ENCODE results near the gene NDUFA12. TPM values are rescaled to one million over a fixed set of nuclear protein-coding genes. Genes with fewer than 3 reads are reported as not detected.

The NDUFA12 gene
- total and polyA plus RNA-seq, 4 donors: 53.3 to 152 (median 87.7) TPM

DNA sequence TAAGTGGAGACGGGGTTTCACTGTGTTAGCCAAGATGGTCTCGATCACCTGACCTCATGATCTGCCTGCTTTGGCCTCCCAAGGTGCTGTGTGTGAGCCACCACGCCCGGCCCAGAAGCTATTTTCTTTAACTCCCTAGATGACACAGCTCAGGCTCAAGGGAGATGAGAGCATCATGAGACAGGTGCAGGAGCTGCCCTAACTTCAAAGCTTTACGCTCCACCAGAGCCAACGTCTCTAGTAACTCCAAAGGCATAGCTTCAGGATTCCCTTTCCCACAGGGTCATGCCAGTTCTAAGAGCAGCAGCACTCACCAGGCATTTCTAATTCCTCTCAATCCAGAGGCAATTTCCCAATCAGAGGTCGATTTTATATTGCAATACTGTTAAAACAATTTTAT, 21.0 kb downstream of the NDUFA12 start:
- H3K9ac ChIP-seq (ENCODE audit: insufficient read depth in 1 of 2, low read length in 2 of 2): no peak overlapping the region
- H3K9me3 ChIP-seq (ENCODE audit: control insufficient read depth in 4 of 4, insufficient read depth in 3 of 4, low read length in 3 of 4): no peaks in the 10 kb centered on the region
- DNase-seq (no peak), ATAC-seq (ENCODE audit: insufficient read depth, low FRiP score) (no peak)
- H3K4me1 ChIP-seq (ENCODE audit: control insufficient read depth in 5 of 5, insufficient read depth in 5 of 5, low read length in 5 of 5): peaks cover 0 to 4% (median 0%) of the 10 kb centered on the region in 5 donors
- H3K4me3 ChIP-seq: no peak overlapping the region
- 80 to 93% methylated on average over 7 of the region's 7 CpGs for WGBS, 2 donors
- no peak overlapping the region for H3K27ac ChIP-seq (ENCODE audit: low read depth in 1 of 2, low read length in 1 of 2)
- H3K27me3 ChIP-seq (ENCODE audit: control insufficient read depth in 3 of 3, insufficient read depth in 3 of 3, low read length in 2 of 3): no peaks in the 10 kb centered on the region
- H3K36me3 ChIP-seq (ENCODE audit: control insufficient read depth in 4 of 4, insufficient read depth in 4 of 4, low read length in 4 of 4): peaks cover 0 to 9% (median 4%) of the 10 kb centered on the region in 4 donors
- TF ChIP-seq, protein P1, sequence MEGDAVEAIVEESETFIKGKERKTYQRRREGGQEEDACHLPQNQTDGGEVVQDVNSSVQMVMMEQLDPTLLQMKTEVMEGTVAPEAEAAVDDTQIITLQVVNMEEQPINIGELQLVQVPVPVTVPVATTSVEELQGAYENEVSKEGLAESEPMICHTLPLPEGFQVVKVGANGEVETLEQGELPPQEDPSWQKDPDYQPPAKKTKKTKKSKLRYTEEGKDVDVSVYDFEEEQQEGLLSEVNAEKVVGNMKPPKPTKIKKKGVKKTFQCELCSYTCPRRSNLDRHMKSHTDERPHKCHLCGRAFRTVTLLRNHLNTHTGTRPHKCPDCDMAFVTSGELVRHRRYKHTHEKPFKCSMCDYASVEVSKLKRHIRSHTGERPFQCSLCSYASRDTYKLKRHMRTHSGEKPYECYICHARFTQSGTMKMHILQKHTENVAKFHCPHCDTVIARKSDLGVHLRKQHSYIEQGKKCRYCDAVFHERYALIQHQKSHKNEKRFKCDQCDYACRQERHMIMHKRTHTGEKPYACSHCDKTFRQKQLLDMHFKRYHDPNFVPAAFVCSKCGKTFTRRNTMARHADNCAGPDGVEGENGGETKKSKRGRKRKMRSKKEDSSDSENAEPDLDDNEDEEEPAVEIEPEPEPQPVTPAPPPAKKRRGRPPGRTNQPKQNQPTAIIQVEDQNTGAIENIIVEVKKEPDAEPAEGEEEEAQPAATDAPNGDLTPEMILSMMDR (IDR thresholded peaks at IDR 0.05; ENCODE audit: control extremely low read depth, extremely low read depth): no peak

- H3K9ac ChIP-seq (ENCODE audit: insufficient read depth in 1 of 2, low read length in 2 of 2): no peak overlapping the region
- peaks cover 0 to 8% (median 3%) of the 10 kb centered on the region in 4 donors for H3K36me3 ChIP-seq (ENCODE audit: control insufficient read depth in 4 of 4, insufficient read depth in 4 of 4, low read length in 4 of 4)
- no peak overlapping the region for H3K27ac ChIP-seq (ENCODE audit: low read depth in 1 of 2, low read length in 1 of 2)
- no peaks in the 10 kb centered on the region for H3K27me3 ChIP-seq (ENCODE audit: control insufficient read depth in 3 of 3, insufficient read depth in 3 of 3, low read length in 2 of 3)
- no peaks in the 10 kb centered on the region for H3K9me3 ChIP-seq (ENCODE audit: control insufficient read depth in 4 of 4, insufficient read depth in 3 of 4, low read length in 3 of 4)
- TF ChIP-seq, protein P1 (IDR thresholded peaks at IDR 0.05; ENCODE audit: control extremely low read depth, extremely low read depth): no peak
- DNase-seq: peak in 2 of 3 donors; percentile 61 to 67
- 56 to 73% methylated on average over 4 of the region's 4 CpGs for WGBS, 2 donors
- H3K4me3 ChIP-seq: no peak overlapping the region
- peaks cover 0 to 4% (median 0%) of the 10 kb centered on the region in 5 donors for H3K4me1 ChIP-seq (ENCODE audit: control insufficient read depth in 5 of 5, insufficient read depth in 5 of 5, low read length in 5 of 5)
- ATAC-seq (ENCODE audit: insufficient read depth, low FRiP score): no peak
Observed at GRCh38 chr12:94980577-94980976, 22.9 kb downstream of the NDUFA12 start.

DNA sequence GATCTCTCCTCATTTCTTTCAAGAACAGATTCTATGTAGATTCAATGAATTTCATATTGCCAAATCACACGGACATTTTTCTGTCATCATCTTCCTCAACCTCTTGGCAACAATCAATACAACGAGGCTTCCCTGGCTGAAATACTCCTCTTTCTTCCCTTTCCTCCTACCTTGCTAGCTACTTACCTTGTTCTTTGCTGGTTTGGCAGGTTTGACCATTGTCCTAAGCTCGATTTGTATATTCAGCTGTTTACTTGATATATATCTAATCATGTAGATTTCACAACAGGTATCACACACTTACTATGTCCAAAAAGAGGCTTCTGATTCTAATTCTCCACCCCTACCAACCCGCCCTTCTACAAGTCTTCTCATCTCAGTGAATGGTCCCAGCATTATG, 23.6 kb downstream of the NDUFA12 start:
- no peak for ATAC-seq (ENCODE audit: insufficient read depth, low FRiP score)
- Histone ChIP-seq H3K27me3 (ENCODE audit: control insufficient read depth in 3 of 3, insufficient read depth in 3 of 3, low read length in 2 of 3) (no peaks in the 10 kb centered on the region), H3K9ac (ENCODE audit: insufficient read depth in 1 of 2, low read length in 2 of 2) (no peak overlapping the region), H3K27ac (ENCODE audit: low read depth in 1 of 2, low read length in 1 of 2) (no peak overlapping the region), H3K4me3 (no peak overlapping the region), H3K9me3 (ENCODE audit: control insufficient read depth in 4 of 4, insufficient read depth in 3 of 4, low read length in 3 of 4) (no peaks in the 10 kb centered on the region), H3K36me3 (ENCODE audit: control insufficient read depth in 4 of 4, insufficient read depth in 4 of 4, low read length in 4 of 4) (peaks cover 0 to 8% (median 3%) of the 10 kb centered on the region in 4 donors), H3K4me1 (ENCODE audit: control insufficient read depth in 5 of 5, insufficient read depth in 5 of 5, low read length in 5 of 5) (peaks cover 0 to 4% (median 0%) of the 10 kb centered on the region in 5 donors)
- TF ChIP-seq, protein P1 (IDR thresholded peaks at IDR 0.05; ENCODE audit: control extremely low read depth, extremely low read depth): no peak
- 75 to 89% methylated on average over 4 of the region's 4 CpGs for WGBS, 2 donors
- DNase-seq: no peak
